Activated CD4-positive, CD25-positive, alpha-beta regulatory T cell (primary cell): Measurements from ENCODE around the gene PALMD.
A peak's percentile ranks its signal among the peaks of the same experiment; 100 is the strongest.

Experiments used
- DNase-seq, 4 experiments: peaks; one replicate each; lab custom pipeline; 2025; lab: John Stamatoyannopoulos, UW

Gene PALMD

DNA sequence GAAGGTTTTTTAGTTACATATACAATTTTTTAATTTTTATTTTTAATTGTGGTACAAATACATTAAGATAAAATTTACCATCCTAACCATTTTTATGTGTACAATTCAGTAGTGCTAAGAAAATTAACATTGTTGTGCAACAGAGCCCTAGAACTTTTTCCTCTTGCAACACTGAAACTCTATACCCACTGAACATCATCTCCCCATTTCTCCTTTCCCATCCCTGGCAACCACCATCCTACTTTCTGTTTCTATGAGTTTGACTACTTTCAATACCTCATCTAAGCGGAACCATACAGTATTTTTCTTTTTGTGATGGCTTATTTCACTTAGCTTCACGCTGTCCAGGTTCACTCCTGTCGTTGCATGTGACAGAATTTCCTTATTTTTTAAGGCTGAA, 54.1 kb downstream of the PALMD start:
- no peak for DNase-seq

GRCh38 chr1:99702221-99702620, 56.3 kb downstream of the PALMD start:
- DNase-seq = no peak

DNA sequence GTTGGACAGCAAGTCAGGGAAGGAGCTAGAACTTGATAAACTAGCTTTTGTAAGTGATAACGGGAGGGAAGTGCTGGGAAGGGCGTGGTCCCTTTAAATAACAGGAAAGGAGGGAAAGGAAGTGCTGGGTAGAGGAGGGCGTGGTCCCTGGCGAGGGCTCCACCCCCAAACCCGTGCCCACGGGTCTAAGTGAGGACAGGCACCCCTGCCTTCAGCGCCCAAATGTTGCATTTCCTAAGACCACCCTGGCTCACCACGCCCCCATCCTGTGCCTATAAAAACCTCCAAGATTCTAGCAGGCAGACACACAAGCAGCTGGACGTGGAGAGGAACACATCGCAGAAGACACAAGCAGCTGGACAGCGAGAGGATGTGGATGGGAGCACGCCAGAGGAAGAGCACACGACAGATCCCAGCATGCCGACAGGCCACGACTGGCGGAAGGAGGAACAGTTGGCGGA, 58.5 kb downstream of the PALMD start:
- no peak for DNase-seq

DNA sequence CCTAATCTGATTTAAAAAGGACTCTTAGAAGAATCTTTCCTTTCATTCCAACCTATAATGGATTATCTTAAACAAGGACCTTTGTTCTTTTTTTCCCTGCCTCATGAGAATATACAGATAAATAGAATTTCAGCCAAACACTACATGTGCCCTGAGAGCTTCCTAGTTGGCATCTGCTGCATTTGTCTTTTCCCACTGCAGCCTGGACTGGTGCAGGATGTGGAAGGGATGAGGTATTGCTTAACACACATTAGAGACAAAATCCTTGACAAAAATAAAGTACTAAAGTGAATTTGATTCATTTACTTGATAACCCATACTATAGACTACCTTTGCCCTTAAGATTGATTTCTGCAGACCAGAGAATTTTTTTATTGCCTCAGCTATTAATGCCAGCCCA, 59.5 kb downstream of the PALMD start:
- no peak for DNase-seq

- peak; percentile 5 to 40 (median 8) for DNase-seq
Observed at GRCh38 chr1:99707535-99708142, 61.7 kb downstream of the PALMD start.

- DNase-seq = no peak
Observed at GRCh38 chr1:99710994-99711393, 65.1 kb downstream of the PALMD start.

DNA sequence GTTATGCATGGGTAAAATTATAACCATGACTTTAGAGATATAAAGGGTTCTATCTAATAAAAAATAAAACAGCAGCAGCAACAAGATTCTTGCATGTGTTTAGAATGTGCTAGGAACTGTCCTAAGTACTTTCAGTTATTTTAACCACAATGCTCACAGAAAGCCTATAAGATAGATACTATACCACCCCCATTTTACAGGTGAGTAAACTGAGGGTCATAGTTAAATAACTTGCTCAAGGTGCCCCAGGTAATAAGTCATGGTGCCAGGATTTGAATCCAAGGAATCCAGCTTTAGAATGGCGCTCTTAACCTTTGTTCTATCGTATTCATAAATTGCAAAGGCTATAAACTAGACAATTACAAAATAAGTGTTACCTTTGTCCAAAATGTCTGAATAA, 67.1 kb downstream of the PALMD start:
- no peak for DNase-seq

GRCh38 chr1:99717005-99717404, 71.1 kb downstream of the PALMD start:
- no peak for DNase-seq

DNA sequence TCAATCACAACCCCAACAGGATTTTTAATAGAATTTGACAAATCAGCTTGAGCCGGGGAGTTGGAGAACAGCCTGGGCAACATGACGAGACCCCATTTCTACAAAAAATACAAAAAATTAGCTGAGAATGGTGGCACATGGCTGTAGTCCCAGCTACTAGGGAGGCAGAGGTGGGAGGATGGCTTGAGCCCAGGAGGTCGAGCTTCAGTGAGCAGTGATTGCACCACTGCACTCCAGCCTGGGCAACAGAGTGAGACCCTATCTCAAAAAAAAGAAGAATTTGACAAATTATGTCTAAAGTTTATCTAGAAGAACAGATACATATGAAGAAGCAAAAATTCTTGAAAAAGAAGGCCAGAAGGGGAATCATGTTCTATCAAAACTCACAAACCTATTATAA, 77.3 kb downstream of the PALMD start:
- no peak for DNase-seq

- DNase-seq = no peak
Observed at GRCh38 chr1:99725996-99726395, 80.1 kb downstream of the PALMD start.

- DNase-seq = no peak
Observed at GRCh38 chr1:99726407-99726806, 80.5 kb downstream of the PALMD start.

GRCh38 chr1:99726818-99727217, 80.9 kb downstream of the PALMD start:
- no peak for DNase-seq

DNA sequence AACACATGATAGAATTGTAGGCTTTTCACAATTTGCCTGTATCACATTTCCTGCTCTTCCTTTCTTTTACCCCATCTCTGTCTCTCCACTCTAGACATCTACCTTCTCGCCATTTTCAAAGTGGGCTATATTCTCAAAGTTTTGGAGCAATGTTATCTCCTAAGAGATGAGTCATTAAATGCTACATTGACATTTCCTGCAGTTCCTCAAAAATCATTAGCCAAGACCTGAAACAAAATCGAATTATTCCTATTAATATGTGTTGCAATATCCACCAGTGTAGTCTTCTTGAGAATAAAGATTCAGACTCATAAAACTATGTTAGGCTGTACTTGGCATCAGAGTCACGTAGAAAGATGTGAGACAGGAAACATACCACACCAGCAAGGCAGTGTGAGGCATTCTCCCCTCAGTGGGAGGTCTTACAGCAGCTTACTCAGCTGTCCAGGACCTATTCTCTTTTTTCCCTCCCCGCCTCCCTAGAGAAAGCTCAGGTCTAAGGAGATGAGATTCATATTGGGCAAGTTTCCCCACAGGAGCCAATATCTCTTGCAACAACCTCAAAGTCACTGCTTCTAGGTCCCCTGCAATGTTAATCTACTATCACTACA, 81.8 kb downstream of the PALMD start:
- no peak for DNase-seq

DNA sequence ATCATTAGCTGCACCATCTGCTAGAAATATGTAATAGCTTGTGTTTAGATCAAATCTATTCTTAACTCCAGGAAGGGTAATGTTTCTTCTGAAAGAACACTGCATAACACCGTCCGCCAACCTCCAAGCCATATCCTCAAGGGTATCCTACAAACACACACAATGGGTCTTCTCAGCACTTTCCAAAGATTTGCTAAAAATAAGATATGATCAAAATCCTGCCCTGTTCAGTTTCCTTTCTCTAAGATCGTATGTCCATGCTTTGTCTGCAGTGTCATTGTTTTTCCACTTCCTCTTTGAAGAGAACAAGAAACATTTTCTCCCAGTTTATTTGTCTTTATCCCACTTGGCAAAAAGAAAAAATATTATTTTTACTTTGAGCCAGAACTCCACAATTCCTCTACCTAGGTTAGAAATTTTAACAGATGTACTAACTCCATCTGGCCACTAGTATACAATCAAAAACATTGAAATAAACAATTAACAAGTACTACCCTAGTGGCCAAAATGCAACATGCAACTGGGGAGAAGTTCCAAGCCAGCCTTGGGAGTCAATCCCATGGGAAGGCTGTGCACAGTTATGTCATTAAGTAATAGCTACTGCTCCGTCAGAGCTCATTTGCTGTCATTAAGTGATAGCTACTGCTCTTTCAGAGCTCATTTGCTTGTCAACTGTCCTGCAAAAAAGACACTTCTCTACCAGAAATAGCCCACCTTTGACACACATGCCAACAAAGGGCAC, 82.8 kb downstream of the PALMD start:
- DNase-seq = no peak

GRCh38 chr1:99731384-99731783, 85.5 kb downstream of the PALMD start:
- DNase-seq = no peak

GRCh38 chr1:99735852-99736251, 89.9 kb downstream of the PALMD start:
- DNase-seq = no peak

- DNase-seq = no peak
Observed at GRCh38 chr1:99737016-99737415, 91.1 kb downstream of the PALMD start.

GRCh38 chr1:99738858-99739465, 93.0 kb downstream of the PALMD start:
- DNase-seq = no peak

GRCh38 chr1:99740141-99740540, 94.2 kb downstream of the PALMD start:
- no peak for DNase-seq
